ENCODE results near the gene CMTM7. TPM values are rescaled to one million over a fixed set of nuclear protein-coding genes. Genes with fewer than 3 reads are reported as not detected.

Gene CMTM7
- total and polyA plus RNA-seq, 2 of the 13 experiments (the other 11 are each of a cell fraction or from before 2014, with no cell fraction given) = 20.9 to 21.4 TPM

DNA sequence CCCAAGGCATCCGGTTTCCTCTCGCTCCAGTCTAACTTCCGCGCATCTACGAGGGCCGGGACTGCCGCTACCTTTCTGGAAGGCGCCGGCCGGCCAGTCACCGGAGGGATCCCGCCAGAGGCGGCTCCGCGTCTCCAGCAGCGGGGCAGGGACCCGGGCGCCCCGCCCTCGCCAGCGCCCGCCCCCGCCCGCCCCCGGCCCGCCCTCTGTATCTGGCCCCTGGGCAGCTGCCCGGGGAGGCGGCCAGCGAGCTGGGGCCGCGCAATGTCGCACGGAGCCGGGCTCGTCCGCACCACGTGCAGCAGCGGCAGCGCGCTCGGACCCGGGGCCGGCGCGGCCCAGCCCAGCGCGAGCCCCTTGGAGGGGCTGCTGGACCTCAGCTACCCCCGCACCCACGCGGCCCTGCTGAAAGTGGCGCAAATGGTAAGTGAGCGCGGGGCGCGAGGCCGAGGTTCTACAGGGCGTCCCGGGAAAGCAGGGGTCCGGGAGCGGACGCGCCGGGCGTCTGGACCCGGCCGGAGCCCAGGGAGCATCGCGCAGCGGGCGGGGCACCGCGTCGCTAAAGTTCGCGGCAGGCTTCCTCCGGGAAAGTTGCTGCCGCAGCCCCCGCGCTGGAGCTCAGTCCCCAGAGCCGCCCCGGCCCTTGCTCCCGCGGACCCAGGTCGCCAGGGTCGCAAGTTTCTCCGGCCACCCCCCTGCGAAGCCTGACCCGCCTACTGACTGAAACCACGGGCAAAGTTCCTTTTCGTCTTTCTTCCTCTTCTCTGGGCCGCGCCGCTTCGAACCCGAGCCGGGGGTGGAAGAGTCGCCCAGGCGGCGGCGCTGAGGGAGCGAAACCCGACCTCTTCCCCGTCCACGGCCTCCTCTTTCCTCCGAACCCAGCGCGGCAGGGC, at the start of gene CMTM7 (continued):
- TF ChIP-seq, protein P1, sequence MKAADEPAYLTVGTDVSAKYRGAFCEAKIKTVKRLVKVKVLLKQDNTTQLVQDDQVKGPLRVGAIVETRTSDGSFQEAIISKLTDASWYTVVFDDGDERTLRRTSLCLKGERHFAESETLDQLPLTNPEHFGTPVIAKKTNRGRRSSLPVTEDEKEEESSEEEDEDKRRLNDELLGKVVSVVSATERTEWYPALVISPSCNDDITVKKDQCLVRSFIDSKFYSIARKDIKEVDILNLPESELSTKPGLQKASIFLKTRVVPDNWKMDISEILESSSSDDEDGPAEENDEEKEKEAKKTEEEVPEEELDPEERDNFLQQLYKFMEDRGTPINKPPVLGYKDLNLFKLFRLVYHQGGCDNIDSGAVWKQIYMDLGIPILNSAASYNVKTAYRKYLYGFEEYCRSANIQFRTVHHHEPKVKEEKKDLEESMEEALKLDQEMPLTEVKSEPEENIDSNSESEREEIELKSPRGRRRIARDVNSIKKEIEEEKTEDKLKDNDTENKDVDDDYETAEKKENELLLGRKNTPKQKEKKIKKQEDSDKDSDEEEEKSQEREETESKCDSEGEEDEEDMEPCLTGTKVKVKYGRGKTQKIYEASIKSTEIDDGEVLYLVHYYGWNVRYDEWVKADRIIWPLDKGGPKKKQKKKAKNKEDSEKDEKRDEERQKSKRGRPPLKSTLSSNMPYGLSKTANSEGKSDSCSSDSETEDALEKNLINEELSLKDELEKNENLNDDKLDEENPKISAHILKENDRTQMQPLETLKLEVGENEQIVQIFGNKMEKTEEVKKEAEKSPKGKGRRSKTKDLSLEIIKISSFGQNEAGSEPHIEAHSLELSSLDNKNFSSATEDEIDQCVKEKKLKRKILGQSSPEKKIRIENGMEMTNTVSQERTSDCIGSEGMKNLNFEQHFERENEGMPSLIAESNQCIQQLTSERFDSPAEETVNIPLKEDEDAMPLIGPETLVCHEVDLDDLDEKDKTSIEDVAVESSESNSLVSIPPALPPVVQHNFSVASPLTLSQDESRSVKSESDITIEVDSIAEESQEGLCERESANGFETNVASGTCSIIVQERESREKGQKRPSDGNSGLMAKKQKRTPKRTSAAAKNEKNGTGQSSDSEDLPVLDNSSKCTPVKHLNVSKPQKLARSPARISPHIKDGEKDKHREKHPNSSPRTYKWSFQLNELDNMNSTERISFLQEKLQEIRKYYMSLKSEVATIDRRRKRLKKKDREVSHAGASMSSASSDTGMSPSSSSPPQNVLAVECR (CRISPR knock-in tag; IDR thresholded peaks at IDR 0.05; ENCODE audit: borderline replicate concordance) = peak; percentile 81; the same call in 1 of the 2 replicates
- TF ChIP-seq MYNN (CRISPR knock-in tag; IDR thresholded peaks at IDR 0.05; ENCODE audit: low read depth) (no peak), ZNF766 (CRISPR knock-in tag; IDR thresholded peaks at IDR 0.05; ENCODE audit: borderline replicate concordance) (no peak), NAIF1 (CRISPR knock-in tag; IDR thresholded peaks at IDR 0.05; ENCODE audit: borderline replicate concordance) (peak; percentile 50; the same call in 1 of the 2 replicates), ZNF354B (CRISPR knock-in tag; IDR thresholded peaks at IDR 0.05) (no peak), NFATC3 (CRISPR knock-in tag; IDR thresholded peaks at IDR 0.05) (no peak), MIXL1 (CRISPR knock-in tag; IDR thresholded peaks at IDR 0.05) (no peak), ZNF589 (CRISPR knock-in tag; conservative IDR thresholded peaks at IDR 0.05) (no peak), ELF3 (CRISPR knock-in tag; IDR thresholded peaks at IDR 0.05) (no peak), DNMT1 (CRISPR knock-in tag; IDR thresholded peaks at IDR 0.05) (peak; percentile 19; the same call in 1 of the 2 replicates), MED1 (CRISPR knock-in tag; IDR thresholded peaks at IDR 0.05) (peak; percentile 32; the same call in 1 of the 2 replicates), ZNF713 (CRISPR knock-in tag; IDR thresholded peaks at IDR 0.05) (no peak), RFXANK (CRISPR knock-in tag; IDR thresholded peaks at IDR 0.05) (no peak), MTA3 (CRISPR knock-in tag; IDR thresholded peaks at IDR 0.05) (no peak)
- TF ChIP-seq, protein P2, sequence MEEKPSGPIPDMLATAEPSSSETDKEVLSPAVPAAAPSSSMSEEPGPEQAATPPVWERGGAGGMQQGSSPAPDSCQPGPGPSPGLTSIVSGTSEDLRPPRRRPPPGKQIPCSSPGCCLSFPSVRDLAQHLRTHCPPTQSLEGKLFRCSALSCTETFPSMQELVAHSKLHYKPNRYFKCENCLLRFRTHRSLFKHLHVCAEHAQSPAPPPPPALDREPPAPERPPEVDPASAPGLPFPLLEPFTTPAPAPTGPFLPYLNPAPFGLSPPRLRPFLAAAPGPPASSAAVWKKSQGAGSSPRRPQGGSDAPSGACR (CRISPR knock-in tag; IDR thresholded peaks at IDR 0.05) = no peak
- TF ChIP-seq, protein P3, sequence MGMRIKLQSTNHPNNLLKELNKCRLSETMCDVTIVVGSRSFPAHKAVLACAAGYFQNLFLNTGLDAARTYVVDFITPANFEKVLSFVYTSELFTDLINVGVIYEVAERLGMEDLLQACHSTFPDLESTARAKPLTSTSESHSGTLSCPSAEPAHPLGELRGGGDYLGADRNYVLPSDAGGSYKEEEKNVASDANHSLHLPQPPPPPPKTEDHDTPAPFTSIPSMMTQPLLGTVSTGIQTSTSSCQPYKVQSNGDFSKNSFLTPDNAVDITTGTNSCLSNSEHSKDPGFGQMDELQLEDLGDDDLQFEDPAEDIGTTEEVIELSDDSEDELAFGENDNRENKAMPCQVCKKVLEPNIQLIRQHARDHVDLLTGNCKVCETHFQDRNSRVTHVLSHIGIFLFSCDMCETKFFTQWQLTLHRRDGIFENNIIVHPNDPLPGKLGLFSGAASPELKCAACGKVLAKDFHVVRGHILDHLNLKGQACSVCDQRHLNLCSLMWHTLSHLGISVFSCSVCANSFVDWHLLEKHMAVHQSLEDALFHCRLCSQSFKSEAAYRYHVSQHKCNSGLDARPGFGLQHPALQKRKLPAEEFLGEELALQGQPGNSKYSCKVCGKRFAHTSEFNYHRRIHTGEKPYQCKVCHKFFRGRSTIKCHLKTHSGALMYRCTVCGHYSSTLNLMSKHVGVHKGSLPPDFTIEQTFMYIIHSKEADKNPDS (CRISPR knock-in tag; IDR thresholded peaks at IDR 0.05) = 0 out of 2 replicates have a peak, but pooled peaks have one; percentile 30
- TF ChIP-seq, protein P4, sequence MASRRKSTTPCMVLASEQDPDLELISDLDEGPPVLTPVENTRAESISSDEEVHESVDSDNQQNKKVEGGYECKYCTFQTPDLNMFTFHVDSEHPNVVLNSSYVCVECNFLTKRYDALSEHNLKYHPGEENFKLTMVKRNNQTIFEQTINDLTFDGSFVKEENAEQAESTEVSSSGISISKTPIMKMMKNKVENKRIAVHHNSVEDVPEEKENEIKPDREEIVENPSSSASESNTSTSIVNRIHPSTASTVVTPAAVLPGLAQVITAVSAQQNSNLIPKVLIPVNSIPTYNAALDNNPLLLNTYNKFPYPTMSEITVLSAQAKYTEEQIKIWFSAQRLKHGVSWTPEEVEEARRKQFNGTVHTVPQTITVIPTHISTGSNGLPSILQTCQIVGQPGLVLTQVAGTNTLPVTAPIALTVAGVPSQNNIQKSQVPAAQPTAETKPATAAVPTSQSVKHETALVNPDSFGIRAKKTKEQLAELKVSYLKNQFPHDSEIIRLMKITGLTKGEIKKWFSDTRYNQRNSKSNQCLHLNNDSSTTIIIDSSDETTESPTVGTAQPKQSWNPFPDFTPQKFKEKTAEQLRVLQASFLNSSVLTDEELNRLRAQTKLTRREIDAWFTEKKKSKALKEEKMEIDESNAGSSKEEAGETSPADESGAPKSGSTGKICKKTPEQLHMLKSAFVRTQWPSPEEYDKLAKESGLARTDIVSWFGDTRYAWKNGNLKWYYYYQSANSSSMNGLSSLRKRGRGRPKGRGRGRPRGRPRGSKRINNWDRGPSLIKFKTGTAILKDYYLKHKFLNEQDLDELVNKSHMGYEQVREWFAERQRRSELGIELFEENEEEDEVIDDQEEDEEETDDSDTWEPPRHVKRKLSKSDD (CRISPR knock-in tag; IDR thresholded peaks at IDR 0.05; ENCODE audit: low read depth) = no peak
- TF ChIP-seq, protein P5, sequence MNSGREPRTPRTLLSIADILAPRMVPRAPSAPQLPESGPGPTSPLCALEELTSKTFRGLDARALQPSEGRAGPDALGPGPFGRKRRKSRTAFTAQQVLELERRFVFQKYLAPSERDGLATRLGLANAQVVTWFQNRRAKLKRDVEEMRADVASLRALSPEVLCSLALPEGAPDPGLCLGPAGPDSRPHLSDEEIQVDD (CRISPR knock-in tag; IDR thresholded peaks at IDR 0.05; ENCODE audit: borderline replicate concordance) = peak; percentile 52; the same call in 1 of the 2 replicates
